Activated T-cell treated with anti-CD3 and anti-CD28 coated beads for 4 hours (primary cell): Measurements from ENCODE around the gene PRPH2.
A peak's percentile ranks its signal among the peaks of the same experiment; 100 is the strongest.
"Not testable (repeated sequence)": the region's sequence is repeated elsewhere in the genome, so short reads cannot be mapped to it uniquely, and the experiment has no call there.

Source experiments
- DNase-seq: peaks from one replicate; pipeline ENCODE4 v3.0.0-alpha.2; 2020

Gene PRPH2

DNA sequence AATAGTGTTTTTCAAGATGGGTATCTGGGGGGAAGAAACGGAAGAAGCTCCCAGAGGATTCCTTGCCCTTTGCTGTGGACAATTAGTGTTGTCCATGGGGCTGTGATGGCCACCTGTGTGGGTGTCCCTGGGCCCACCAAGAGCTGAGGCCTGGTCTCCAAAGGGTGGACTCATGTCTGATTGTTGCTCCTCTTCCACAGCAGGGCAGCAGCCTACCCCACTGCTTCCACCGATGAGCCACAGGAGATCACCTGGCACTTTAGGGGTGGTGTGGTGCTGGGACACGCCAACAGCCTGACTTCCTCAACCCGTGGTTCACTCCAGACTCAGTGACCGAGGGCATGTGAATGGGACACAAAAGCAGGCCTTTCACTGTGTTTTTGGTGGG, 25.1 kb downstream of the PRPH2 start:
- no peak for DNase-seq

DNA sequence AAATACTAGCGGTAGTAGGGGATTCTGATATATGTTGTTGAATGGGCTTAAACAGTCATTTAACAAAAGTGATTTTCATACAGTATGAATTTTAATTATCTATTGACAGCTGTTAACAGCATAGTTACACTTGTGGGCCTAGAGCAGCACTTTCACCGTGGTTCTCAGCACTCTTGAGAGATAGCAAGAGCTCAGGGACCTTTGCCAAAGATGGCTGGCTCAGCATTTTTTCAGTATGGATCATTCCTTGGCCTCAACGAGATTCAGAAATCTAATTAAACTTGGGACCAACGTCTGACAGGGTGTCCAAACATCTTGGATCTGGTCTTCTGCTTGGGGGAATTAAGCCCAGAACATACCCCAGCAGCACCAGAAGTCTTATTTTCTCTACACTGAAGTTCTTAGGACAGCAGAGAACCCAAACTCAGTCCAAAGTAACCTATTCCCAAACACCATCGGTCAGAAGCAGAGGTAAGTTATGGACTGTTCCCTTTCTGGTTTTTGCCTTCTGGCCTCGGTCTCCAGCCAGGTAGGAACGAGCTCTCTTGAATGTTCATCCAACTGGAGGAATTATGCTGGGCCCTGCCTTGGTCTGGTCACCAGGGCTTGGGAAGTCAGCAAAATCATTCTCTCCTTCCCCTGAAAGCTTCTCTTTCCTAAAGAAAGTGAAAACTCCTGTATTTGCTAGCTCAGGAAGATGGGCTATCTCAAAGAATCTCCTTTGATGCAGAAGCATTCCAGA, 25.7 kb downstream of the PRPH2 start:
- DNase-seq = no peak

DNA sequence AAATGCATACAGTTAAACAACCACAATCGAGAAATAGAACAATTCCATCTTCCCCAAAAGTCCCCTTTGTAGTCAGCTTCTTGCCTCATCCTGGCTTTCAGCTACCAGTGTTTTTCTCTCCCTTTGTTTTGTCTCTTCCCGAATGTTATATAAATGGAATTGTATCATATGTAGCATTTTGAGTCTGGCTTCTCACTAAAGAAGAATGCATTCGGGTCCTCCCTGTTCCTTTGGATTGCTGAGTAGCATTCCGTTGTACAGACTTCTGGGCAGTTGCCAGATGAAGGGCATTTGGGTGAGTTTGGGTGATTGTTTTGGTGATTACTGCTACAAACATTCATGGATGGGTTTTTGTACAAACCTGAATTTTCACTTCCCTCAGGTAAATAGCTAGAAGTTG, 27.8 kb downstream of the PRPH2 start:
- no peak for DNase-seq

DNA sequence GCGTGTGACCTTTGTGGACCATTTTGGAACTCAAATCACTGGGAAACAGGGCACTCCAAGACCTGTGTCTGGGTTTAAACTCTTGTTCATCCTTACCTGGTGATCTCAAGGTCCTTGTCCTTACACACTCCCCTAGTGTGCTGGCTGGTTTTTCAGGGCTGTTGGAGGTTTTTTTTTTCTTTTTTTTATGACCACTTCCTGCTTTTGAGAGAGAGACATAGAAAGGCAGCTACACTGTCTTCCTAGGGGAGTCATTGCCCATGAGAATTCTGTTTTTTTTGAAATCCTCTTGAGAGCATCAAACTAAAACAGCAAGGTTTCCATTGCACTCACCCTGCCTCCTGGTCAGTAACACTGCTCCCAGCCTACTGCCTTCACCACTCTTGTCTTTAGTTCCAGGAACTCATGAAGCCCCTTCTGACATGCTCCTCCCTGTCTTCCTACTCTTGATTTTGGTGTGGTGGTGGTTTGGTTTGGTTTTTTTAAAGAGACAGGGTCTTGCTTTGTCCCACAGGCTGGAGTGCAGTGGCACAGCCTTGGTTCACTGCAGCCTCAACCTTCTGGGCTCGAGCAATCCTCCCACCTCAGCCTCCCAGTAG, 28.6 kb downstream of the PRPH2 start:
- no peak for DNase-seq

DNA sequence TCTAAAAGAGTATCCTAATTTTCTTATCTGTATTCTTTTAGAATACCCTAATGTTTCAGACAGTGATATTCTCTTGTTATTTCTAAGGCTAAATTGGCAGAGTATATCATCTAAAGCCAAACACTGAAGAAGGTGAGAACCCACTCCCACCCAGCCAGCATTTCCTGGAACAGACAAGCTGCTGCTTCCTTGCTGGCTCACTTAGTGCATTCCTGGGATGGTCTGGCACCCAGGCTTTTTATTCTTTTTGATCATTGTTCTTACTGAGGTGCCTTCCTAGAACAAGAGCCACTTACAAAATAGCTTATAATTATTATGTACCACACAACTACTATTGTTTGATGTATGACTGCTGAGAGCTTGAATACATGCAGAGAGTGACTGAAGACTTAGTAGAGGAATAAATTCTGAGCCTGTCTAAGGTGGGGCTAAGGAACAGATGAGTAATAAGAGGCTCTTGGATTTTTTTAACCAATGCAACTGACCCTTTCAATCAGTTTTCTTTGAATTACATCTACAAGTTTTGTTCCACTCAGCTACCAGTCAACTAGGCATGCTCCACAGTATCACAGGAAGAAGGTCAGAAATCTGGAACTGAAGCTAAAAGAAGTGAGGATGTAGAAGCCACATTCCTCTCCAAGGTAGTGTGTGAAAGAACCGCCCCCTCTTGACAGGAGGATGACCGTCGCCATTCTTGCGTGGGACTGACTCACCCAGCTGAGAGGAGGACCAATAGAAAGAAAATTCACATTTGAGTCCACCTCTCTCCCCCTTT, 30.1 kb downstream of the PRPH2 start:
- no peak for DNase-seq

- DNase-seq = no peak
These were observed 31.5 kb downstream of the PRPH2 start for GRCh38 chr6:42690872-42691271.

DNA sequence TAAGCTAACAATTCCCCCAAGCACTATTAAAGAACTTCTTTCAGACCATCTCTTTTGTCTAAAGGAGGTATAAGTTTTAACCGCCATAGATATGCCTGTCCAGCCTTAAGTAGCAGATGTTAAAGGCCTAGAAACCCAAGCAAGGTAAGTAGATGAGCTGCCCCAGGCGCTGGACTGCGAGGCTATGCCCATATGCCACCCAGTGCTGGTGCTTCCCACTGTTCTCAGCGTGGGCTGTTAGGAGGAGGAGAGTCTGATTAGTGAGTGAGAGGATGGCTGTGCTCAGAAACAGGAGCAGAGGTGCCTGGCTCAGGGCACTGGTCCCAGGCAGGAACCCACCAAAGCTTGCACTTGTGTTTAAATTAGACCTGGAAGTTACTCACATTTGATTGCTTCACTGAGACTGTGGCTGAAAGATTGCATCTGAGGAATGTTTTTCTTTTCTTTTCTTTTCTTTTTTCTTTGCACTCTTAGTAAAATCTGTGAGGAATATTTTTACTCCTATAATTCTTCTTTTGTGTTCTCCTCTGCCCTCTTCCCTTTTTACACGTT, 32.2 kb downstream of the PRPH2 start:
- no peak for DNase-seq

DNA sequence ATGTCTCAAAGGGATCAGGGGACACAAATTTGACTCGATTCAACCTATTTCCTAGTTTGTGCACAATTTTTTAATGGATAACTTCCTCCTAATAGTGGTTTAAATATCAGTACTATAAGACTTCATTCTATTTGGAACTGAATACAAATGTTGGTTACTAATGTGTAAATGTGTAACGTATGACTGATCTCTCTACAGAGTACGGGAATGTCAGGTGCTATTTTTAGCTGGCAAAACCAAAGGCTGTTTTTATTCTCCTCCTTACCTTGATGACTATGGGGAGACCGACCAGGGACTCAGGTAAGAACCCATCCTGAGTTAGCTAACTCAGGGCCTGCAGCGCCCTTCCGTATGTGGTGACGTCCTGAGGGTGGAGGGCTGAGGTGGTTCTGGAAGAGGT, 33.0 kb downstream of the PRPH2 start:
- DNase-seq = no peak

GRCh38 chr6:42688281-42688680, 34.1 kb downstream of the PRPH2 start:
- no peak for DNase-seq

DNA sequence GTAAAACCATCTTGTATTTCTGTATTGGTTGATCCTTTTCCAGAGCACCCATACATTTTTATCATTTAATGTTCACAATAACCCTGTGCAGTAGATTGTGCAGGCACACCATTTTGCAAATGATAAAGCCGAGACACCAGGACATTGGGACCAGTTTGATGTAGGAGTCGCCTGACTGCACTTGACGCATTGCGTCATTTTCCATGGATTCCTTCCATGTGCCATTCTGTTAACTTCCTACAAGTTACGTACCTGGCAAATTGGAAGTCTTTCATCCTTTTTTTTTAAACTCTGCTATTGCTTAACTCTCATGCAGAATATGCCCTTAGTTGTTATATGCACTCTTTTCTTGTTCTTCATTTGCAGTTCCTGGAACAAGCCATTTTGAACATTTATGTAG, 43.0 kb downstream of the PRPH2 start:
- DNase-seq = no peak

DNA sequence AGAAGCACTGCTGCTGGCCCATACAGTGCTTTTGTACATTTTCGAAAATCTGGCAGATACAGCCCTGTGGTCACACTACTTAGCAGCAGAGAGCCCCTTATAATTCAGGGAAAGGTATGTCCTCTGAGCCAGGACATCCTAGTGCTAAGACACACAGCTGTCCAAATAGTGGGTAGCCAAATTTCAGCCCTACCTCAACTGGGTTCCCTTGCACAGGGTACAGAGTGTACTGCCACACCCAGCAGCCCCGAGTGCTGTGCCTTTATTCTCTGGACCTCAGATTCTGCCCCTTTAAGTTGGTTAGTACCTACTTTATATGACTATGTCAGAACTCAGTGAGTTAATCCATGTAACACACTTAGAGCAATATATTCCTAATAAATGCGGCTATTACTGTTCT, 47.6 kb downstream of the PRPH2 start:
- no peak for DNase-seq

- not testable (repeated sequence) for DNase-seq
These were observed 48.0 kb downstream of the PRPH2 start for GRCh38 chr6:42674368-42674767.

GRCh38 chr6:42664718-42665117, 57.7 kb downstream of the PRPH2 start:
- DNase-seq = no peak

- peak; percentile 87 for DNase-seq
These were observed 60.8 kb downstream of the PRPH2 start for GRCh38 chr6:42661540-42662153.

DNA sequence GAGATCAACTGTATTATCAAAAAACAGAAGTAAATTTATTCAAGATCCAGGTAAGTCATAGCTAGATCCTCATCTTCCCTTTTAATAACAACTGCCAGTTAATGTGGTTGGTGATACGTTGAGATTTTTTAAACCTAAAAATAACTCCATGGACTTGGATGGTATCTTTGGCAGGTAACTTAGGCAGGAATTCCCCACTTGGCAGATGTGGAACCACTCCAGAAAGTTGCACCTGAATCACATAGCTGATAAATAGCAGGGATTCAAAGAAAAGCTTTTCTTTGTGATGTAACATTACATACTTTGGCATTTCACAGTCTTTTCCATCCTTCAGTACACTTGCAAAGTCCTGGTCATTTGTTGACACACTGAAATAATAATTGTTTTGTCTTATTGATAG, 62.6 kb downstream of the PRPH2 start:
- DNase-seq = no peak

GRCh38 chr6:42653851-42654250, 68.5 kb downstream of the PRPH2 start:
- DNase-seq = no peak

- no peak for DNase-seq
These were observed 70.2 kb downstream of the PRPH2 start for GRCh38 chr6:42652024-42652746.
